ENCODE measurements around the gene RYR3.

RYR3 gene

GRCh38 chr15:33857726-33858125, 547.0 kb downstream of the RYR3 start:
- H3K14ac ChIP-seq (ENCODE audit: low read length) = no peak overlapping the region
- H2BK120ac ChIP-seq (ENCODE audit: low read depth, low read length) = no peak overlapping the region
- H3K79me1 ChIP-seq (ENCODE audit: low read depth, low read length) = no peaks in the 10 kb centered on the region
- no peak overlapping the region for H3K4me3 ChIP-seq (ENCODE audit: low read length in 2 of 2)
- no peak overlapping the region for H3K4ac ChIP-seq (ENCODE audit: low read length)
- H3K4me2 ChIP-seq (ENCODE audit: insufficient read depth, low read length, poor library complexity, severe bottlenecking) = no peak overlapping the region
- no peak overlapping the region for H4K91ac ChIP-seq (ENCODE audit: low read depth, low read length, poor library complexity)
- H3K4me1 ChIP-seq (ENCODE audit: control insufficient read depth in 2 of 2, insufficient read depth in 1 of 2, low read depth in 1 of 2, low read length in 2 of 2) = no peaks in the 10 kb centered on the region
- no peak overlapping the region for H2BK15ac ChIP-seq (ENCODE audit: low read length)
- no peak overlapping the region for H2BK5ac ChIP-seq (ENCODE audit: low read length)
- no peak overlapping the region for H2AFZ ChIP-seq (ENCODE audit: low read length)
- no peaks in the 10 kb centered on the region for H3K9me3 ChIP-seq (replicated peaks in 1 of 2; ENCODE audit: control insufficient read depth in 2 of 2, insufficient read depth in 1 of 2, low read depth in 1 of 2, low read length in 2 of 2)
- H2BK12ac ChIP-seq (ENCODE audit: low read length) = no peak overlapping the region
- no CpG with 5 or more reads among the region's 13 CpGs for WGBS, 2 donors (ENCODE audit: extremely low coverage in 2 of 2, insufficient read length in 2 of 2, insufficient replicate concordance in 1 of 2)
- no peak overlapping the region for H4K8ac ChIP-seq (ENCODE audit: low read depth, low read length)
- no peak overlapping the region for H3K23ac ChIP-seq (ENCODE audit: low read depth, low read length, poor library complexity)
- no peak for DNase-seq (ENCODE audit: low spot score)
- H3K18ac ChIP-seq (ENCODE audit: low read length) = no peak overlapping the region
- no peak overlapping the region for H3K9ac ChIP-seq (ENCODE audit: low read depth, low read length, poor library complexity)
- H3K36me3 ChIP-seq (replicated peaks in 1 of 2; ENCODE audit: control insufficient read depth in 2 of 2, insufficient read depth in 2 of 2, low read length in 2 of 2) = peaks cover 0 to 4% of the 10 kb centered on the region in 2 donors
- H2AK5ac ChIP-seq (ENCODE audit: low read depth, low read length) = no peak overlapping the region
- H3K27ac ChIP-seq (replicated peaks; ENCODE audit: low read length) = no peak overlapping the region
- no peaks in the 10 kb centered on the region for H3K27me3 ChIP-seq (ENCODE audit: control insufficient read depth in 3 of 3, insufficient read depth in 3 of 3, low read depth in 1 of 3, low read length in 3 of 3)

- DNase-seq (ENCODE audit: low spot score) = no peak
- no peak overlapping the region for H4K8ac ChIP-seq (ENCODE audit: low read depth, low read length)
- no peak overlapping the region for H3K14ac ChIP-seq (ENCODE audit: low read length)
- H3K9ac ChIP-seq (ENCODE audit: low read depth, low read length, poor library complexity) = no peak overlapping the region
- no peak overlapping the region for H2BK120ac ChIP-seq (ENCODE audit: low read depth, low read length)
- H3K4me3 ChIP-seq (ENCODE audit: low read length in 2 of 2) = no peak overlapping the region
- H4K91ac ChIP-seq (ENCODE audit: low read depth, low read length, poor library complexity) = no peak overlapping the region
- H3K27ac ChIP-seq (replicated peaks; ENCODE audit: low read length) = no peak overlapping the region
- H3K36me3 ChIP-seq (replicated peaks in 1 of 2; ENCODE audit: control insufficient read depth in 2 of 2, insufficient read depth in 2 of 2, low read length in 2 of 2) = peaks cover 0 to 4% of the 10 kb centered on the region in 2 donors
- H3K4me1 ChIP-seq (ENCODE audit: control insufficient read depth in 2 of 2, insufficient read depth in 1 of 2, low read depth in 1 of 2, low read length in 2 of 2) = no peaks in the 10 kb centered on the region
- H3K4ac ChIP-seq (ENCODE audit: low read length) = no peak overlapping the region
- H2AFZ ChIP-seq (ENCODE audit: low read length) = no peak overlapping the region
- no CpG with 5 or more reads among the region's 6 CpGs for WGBS, 2 donors (ENCODE audit: extremely low coverage in 2 of 2, insufficient read length in 2 of 2, insufficient replicate concordance in 1 of 2)
- H2BK12ac ChIP-seq (ENCODE audit: low read length) = no peak overlapping the region
- no peak overlapping the region for H2BK15ac ChIP-seq (ENCODE audit: low read length)
- H3K4me2 ChIP-seq (ENCODE audit: insufficient read depth, low read length, poor library complexity, severe bottlenecking) = no peak overlapping the region
- H2BK5ac ChIP-seq (ENCODE audit: low read length) = no peak overlapping the region
- no peaks in the 10 kb centered on the region for H3K9me3 ChIP-seq (replicated peaks in 1 of 2; ENCODE audit: control insufficient read depth in 2 of 2, insufficient read depth in 1 of 2, low read depth in 1 of 2, low read length in 2 of 2)
- no peak overlapping the region for H3K18ac ChIP-seq (ENCODE audit: low read length)
- H2AK5ac ChIP-seq (ENCODE audit: low read depth, low read length) = no peak overlapping the region
- no peaks in the 10 kb centered on the region for H3K27me3 ChIP-seq (ENCODE audit: control insufficient read depth in 3 of 3, insufficient read depth in 3 of 3, low read depth in 1 of 3, low read length in 3 of 3)
- no peaks in the 10 kb centered on the region for H3K79me1 ChIP-seq (ENCODE audit: low read depth, low read length)
- H3K23ac ChIP-seq (ENCODE audit: low read depth, low read length, poor library complexity) = no peak overlapping the region
These were observed 548.1 kb downstream of the RYR3 start for GRCh38 chr15:33858836-33859235.

- Histone ChIP-seq H4K8ac (ENCODE audit: low read depth, low read length) (no peak overlapping the region), H2AK5ac (ENCODE audit: low read depth, low read length) (no peak overlapping the region)
These were observed 549.3 kb downstream of the RYR3 start for GRCh38 chr15:33859992-33860545.

GRCh38 chr15:33860754-33861153, 550.0 kb downstream of the RYR3 start:
- Histone ChIP-seq H4K91ac (ENCODE audit: low read depth, low read length, poor library complexity) (no peak overlapping the region), H2BK12ac (ENCODE audit: low read length) (no peak overlapping the region), H3K9me3 (replicated peaks in 1 of 2; ENCODE audit: control insufficient read depth in 2 of 2, insufficient read depth in 1 of 2, low read depth in 1 of 2, low read length in 2 of 2) (no peaks in the 10 kb centered on the region), H3K14ac (ENCODE audit: low read length) (no peak overlapping the region), H3K79me1 (ENCODE audit: low read depth, low read length) (no peaks in the 10 kb centered on the region), H3K27ac (replicated peaks; ENCODE audit: low read length) (no peak overlapping the region), H3K4me2 (ENCODE audit: insufficient read depth, low read length, poor library complexity, severe bottlenecking) (no peak overlapping the region), H3K9ac (ENCODE audit: low read depth, low read length, poor library complexity) (no peak overlapping the region), H3K4me1 (ENCODE audit: control insufficient read depth in 2 of 2, insufficient read depth in 1 of 2, low read depth in 1 of 2, low read length in 2 of 2) (no peaks in the 10 kb centered on the region), H2BK120ac (ENCODE audit: low read depth, low read length) (no peak overlapping the region), H3K4me3 (ENCODE audit: low read length in 2 of 2) (no peak overlapping the region), H2AFZ (ENCODE audit: low read length) (no peak overlapping the region), H2BK5ac (ENCODE audit: low read length) (no peak overlapping the region), H3K36me3 (replicated peaks in 1 of 2; ENCODE audit: control insufficient read depth in 2 of 2, insufficient read depth in 2 of 2, low read length in 2 of 2) (peaks cover 0 to 8% of the 10 kb centered on the region in 2 donors), H3K4ac (ENCODE audit: low read length) (no peak overlapping the region), H2AK5ac (ENCODE audit: low read depth, low read length) (no peak overlapping the region), H4K8ac (ENCODE audit: low read depth, low read length) (no peak overlapping the region), H3K27me3 (ENCODE audit: control insufficient read depth in 3 of 3, insufficient read depth in 3 of 3, low read depth in 1 of 3, low read length in 3 of 3) (no peaks in the 10 kb centered on the region), H2BK15ac (ENCODE audit: low read length) (no peak overlapping the region), H3K23ac (ENCODE audit: low read depth, low read length, poor library complexity) (no peak overlapping the region), H3K18ac (ENCODE audit: low read length) (no peak overlapping the region)
- WGBS, 2 donors (ENCODE audit: extremely low coverage in 2 of 2, insufficient read length in 2 of 2, insufficient replicate concordance in 1 of 2) = no CpG with 5 or more reads among the region's 3 CpGs
- DNase-seq (ENCODE audit: low spot score) = no peak

More at GRCh38 chr15:33859992-33860545, 549.3 kb downstream of the RYR3 start:
- Histone ChIP-seq H2BK15ac (ENCODE audit: low read length) (no peak overlapping the region), H3K27me3 (ENCODE audit: control insufficient read depth in 3 of 3, insufficient read depth in 3 of 3, low read depth in 1 of 3, low read length in 3 of 3) (no peaks in the 10 kb centered on the region), H3K4me2 (ENCODE audit: insufficient read depth, low read length, poor library complexity, severe bottlenecking) (no peak overlapping the region), H4K91ac (ENCODE audit: low read depth, low read length, poor library complexity) (no peak overlapping the region), H3K9ac (ENCODE audit: low read depth, low read length, poor library complexity) (no peak overlapping the region), H2BK5ac (ENCODE audit: low read length) (no peak overlapping the region), H3K18ac (ENCODE audit: low read length) (no peak overlapping the region), H3K36me3 (replicated peaks in 1 of 2; ENCODE audit: control insufficient read depth in 2 of 2, insufficient read depth in 2 of 2, low read length in 2 of 2) (peaks cover 0 to 6% of the 10 kb centered on the region in 2 donors), H3K14ac (ENCODE audit: low read length) (no peak overlapping the region), H3K4ac (ENCODE audit: low read length) (no peak overlapping the region), H3K4me1 (ENCODE audit: control insufficient read depth in 2 of 2, insufficient read depth in 1 of 2, low read depth in 1 of 2, low read length in 2 of 2) (no peaks in the 10 kb centered on the region), H2AFZ (ENCODE audit: low read length) (no peak overlapping the region), H3K79me1 (ENCODE audit: low read depth, low read length) (no peaks in the 10 kb centered on the region), H2BK120ac (ENCODE audit: low read depth, low read length) (no peak overlapping the region), H3K27ac (replicated peaks; ENCODE audit: low read length) (no peak overlapping the region), H2BK12ac (ENCODE audit: low read length) (no peak overlapping the region), H3K23ac (ENCODE audit: low read depth, low read length, poor library complexity) (no peak overlapping the region), H3K4me3 (ENCODE audit: low read length in 2 of 2) (no peak overlapping the region), H3K9me3 (replicated peaks in 1 of 2; ENCODE audit: control insufficient read depth in 2 of 2, insufficient read depth in 1 of 2, low read depth in 1 of 2, low read length in 2 of 2) (no peaks in the 10 kb centered on the region)
- no CpG with 5 or more reads among the region's 1 CpG for WGBS, 2 donors (ENCODE audit: extremely low coverage in 2 of 2, insufficient read length in 2 of 2, insufficient replicate concordance in 1 of 2)
- no peak for DNase-seq (ENCODE audit: low spot score)

Data from neuronal stem cell (in vitro differentiated cells).